ENCODE results near the gene KCNK7.

Gene KCNK7

DNA sequence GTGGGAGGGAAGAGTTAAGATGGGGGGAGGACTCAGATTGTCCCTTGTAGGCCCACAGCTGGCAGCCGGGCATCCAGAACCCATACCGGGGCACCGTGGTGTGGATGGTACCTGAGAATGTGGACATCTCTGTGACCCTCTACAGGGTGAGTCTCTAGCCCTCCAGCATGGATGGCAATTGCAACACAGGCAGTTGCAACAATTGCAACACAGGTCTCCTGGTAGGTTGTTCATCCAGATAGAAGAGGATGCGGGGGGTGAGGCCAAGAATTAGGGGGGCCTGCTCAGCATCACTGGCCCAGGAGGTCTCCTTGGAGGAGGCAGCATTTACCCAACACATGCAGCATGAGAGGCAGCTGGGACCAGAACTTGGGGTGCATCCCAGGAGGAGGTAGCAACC lies 16.3 kb downstream of the KCNK7 start:
- FAIRE-seq (no peak), DNase-seq (ENCODE audit: insufficient read length, low spot score) (no peak)
- TF ChIP-seq, protein P1, sequence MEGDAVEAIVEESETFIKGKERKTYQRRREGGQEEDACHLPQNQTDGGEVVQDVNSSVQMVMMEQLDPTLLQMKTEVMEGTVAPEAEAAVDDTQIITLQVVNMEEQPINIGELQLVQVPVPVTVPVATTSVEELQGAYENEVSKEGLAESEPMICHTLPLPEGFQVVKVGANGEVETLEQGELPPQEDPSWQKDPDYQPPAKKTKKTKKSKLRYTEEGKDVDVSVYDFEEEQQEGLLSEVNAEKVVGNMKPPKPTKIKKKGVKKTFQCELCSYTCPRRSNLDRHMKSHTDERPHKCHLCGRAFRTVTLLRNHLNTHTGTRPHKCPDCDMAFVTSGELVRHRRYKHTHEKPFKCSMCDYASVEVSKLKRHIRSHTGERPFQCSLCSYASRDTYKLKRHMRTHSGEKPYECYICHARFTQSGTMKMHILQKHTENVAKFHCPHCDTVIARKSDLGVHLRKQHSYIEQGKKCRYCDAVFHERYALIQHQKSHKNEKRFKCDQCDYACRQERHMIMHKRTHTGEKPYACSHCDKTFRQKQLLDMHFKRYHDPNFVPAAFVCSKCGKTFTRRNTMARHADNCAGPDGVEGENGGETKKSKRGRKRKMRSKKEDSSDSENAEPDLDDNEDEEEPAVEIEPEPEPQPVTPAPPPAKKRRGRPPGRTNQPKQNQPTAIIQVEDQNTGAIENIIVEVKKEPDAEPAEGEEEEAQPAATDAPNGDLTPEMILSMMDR (IDR thresholded peaks at IDR 0.05; ENCODE audit: insufficient read depth, missing control alignments), result no peak

DNA sequence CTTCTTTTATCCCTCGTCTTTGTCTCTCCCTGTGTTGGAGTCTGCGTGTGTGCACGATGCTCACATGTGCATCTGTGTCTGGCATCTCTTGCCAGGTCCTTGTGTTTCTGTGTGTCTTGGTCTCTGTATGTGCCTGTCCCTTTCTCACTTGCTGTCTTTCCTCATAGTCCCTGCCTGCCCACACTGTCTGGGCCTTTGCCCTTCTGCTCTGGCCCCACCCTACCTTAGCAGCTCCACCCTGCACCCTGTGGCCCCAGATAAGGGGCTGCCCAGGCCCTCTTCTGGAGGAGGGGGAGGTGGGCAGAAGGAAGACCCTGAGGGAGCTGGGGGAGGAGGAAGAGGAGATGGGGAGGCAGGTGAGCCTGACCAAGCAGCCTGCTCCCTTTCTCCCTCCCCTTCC lies 16.9 kb downstream of the KCNK7 start:
- TF ChIP-seq, protein P1 (IDR thresholded peaks at IDR 0.05; ENCODE audit: insufficient read depth, missing control alignments), result no peak
- DNase-seq (ENCODE audit: insufficient read length, low spot score), result no peak

DNA sequence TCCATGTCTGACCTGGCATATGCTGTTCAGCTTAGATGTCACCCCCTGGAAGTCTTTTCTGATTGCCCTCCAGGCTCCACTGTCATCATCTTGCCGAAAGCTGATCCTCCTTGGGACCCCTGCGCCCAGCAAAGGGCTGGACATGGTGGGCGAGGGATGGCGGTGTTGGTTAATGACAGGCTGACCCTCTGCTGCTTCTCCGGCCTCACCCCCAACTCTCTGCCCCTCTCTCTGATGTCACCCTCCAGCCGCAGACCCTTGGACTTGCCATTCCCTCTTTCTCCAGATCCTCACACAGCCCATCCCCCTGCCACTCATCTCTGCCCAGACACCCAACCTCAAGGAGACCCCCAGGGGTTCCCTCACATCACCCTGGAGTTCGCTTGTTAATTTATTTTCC lies 17.5 kb downstream of the KCNK7 start:
- no peak for FAIRE-seq
- no peak for DNase-seq (ENCODE audit: insufficient read length, low spot score)
- TF ChIP-seq, protein P1 (IDR thresholded peaks at IDR 0.05; ENCODE audit: insufficient read depth, missing control alignments), result no peak

More for the DNA sequence above, 16.9 kb downstream of the KCNK7 start:
- FAIRE-seq, result no peak

DNA sequence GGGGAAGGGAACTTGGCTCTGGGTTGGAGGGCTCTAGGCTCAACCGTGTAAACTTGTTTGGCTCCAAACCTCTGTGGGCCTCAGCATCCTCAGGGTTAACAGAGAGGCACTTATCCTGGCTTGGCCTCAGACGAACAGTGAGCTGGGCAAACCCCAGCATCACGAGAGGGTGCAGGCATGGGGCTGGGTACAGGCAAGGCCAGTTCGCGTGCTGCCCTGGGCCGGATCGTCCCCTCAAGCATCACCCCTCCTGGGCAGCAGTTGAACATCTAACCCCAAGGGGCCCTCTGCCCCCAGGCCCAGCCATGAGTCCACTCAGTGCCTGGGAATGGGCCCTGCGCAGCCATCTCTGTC lies 17.9 kb downstream of the KCNK7 start:
- no peak for DNase-seq (ENCODE audit: insufficient read length, low spot score)
- FAIRE-seq, result no peak
- TF ChIP-seq, protein P1 (IDR thresholded peaks at IDR 0.05; ENCODE audit: insufficient read depth, missing control alignments), result no peak

DNA sequence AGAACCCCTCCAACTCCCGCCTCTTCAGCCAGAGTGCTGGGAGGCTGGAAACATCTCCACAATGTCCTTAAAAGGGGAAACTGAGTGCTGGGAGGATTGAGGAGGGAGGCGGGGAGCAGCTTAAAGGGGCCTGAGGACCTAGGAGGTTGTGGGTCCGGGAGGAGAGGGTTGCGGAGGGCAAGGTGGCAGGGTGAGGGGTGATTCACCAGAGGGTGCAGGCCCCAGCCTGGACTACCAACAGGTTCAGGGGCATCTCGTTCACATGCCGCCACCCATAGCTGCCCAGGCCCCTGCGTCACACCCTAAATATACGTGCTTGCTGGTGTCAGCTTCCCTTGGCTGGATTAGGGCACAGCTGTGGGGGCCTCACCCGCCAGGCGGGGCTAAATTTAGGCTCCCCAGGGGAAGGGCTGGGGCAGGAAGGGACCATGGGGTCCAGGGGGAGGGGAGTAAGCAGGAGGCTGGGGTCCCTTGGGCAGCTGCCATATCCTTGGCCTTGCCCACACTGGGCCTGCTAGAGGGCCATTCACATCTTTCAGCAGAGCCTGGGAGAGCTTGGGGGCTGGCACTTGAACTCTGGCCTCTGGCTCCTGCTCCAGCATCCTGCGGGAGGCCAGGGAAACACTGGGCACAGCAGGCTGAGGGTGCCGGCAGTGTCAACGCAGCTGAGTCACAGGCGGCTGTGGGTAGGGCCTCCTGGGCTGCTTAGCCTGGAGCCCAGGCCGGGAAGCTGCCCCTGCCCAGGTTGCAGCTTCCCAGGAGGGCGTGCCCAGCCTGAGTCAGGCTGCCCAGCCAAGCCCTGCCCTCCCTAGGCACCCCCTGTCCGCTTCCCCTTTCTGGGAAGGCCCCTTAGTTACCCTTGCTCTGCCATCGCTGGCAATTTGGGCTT lies 18.5 kb downstream of the KCNK7 start:
- TF ChIP-seq, protein P1 (IDR thresholded peaks at IDR 0.05; ENCODE audit: insufficient read depth, missing control alignments), result no peak
- FAIRE-seq, result no peak
- no peak for DNase-seq (ENCODE audit: insufficient read length, low spot score)

DNA sequence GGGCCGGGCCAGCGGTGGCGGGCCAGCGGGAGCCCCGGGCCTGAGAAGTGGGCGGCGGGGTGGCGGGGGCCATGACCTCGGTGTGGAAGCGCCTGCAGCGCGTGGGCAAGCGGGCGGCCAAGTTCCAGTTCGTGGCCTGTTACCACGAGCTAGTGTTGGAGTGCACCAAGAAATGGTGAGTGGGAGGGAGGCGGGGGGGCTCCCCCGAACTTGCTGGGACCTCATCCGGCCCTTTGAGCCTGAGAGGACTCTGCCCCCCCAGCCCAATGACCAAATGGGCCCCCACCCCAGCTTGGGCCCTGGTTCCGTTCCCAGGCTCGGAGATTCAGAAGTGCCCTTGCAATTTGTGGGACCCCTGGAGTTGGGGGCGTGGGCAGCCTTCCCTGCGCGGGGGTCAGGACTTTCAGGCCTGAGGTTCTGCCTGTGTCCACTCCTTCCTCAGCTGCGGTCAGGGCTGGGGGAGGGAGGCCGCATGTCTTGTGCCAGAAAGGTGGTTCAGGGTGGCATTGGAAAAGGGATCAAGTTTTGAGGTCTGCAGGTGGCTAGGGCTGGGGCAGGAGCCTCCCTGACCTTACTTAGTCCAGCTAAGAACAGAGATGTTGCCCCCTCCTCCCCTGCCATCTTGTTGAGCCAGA lies 19.3 kb downstream of the KCNK7 start:
- DNase-seq (ENCODE audit: insufficient read length, low spot score), result no peak
- TF ChIP-seq, protein P1 (IDR thresholded peaks at IDR 0.05; ENCODE audit: insufficient read depth, missing control alignments), result no peak
- FAIRE-seq, result no peak
